MCF 10A (cell line): ENCODE measurements around the gene NKX1-2. TPM values are rescaled to one million over a fixed set of nuclear protein-coding genes. Genes with fewer than 3 reads are reported as not detected.

ENCODE experiments used
- BruUV-seq: library from RNA; stranded (reverse); fragments of 400-500 nt; replicated peaks from 2 replicates; lab custom pipeline; 2021; lab: Mats Ljungman, UMichigan
- CTCF ChIA-PET: fragments of 300-600 bp; sonication (Branson Sonifier 250); formaldehyde crosslinking; extraction: SDS; loops from one replicate; lab custom pipeline; 2021; ENCODE audit warnings: antibody characterized with exemption, inconsistent platforms; lab: Yijun Ruan, JAX
- POLR2A ChIA-PET: fragments of 300-600, 350-650 bp; sonication (Branson Sonifier 250); formaldehyde crosslinking; extraction: SDS; loops from one replicate; lab custom pipeline; 2020; ENCODE audit warnings: antibody characterized with exemption, inconsistent platforms; lab: Yijun Ruan, JAX
- DNase-seq: peaks from one replicate; pipeline ENCODE4 v3.0.0-alpha.2; 2018; ENCODE audit not compliant: unreplicated experiment
- H3K27ac Mint-ChIP-seq: one replicate; pipeline ENCODE4 v1.8.0; 2022; ENCODE audit warnings: mild to moderate bottlenecking, low read depth, mixed read lengths; ENCODE audit not compliant: unreplicated experiment
- H3K27me3 Mint-ChIP-seq: one replicate; pipeline ENCODE4 v1.8.0; 2022; ENCODE audit warnings: mixed read lengths; ENCODE audit not compliant: insufficient read depth, unreplicated experiment
- H3K36me3 Mint-ChIP-seq: one replicate; pipeline ENCODE4 v1.8.0; 2022; ENCODE audit warnings: mild to moderate bottlenecking, moderate library complexity, mixed read lengths; ENCODE audit not compliant: insufficient read depth, unreplicated experiment
- H3K4me1 Mint-ChIP-seq: one replicate; pipeline ENCODE4 v1.8.0; 2022; ENCODE audit warnings: mixed read lengths; ENCODE audit not compliant: insufficient read depth, unreplicated experiment
- H3K4me3 Mint-ChIP-seq: one replicate; pipeline ENCODE4 v1.8.0; 2022; ENCODE audit warnings: mild to moderate bottlenecking, moderate library complexity, mixed read lengths; ENCODE audit not compliant: unreplicated experiment
- H3K9me3 Mint-ChIP-seq: one replicate; pipeline ENCODE4 v1.8.0; 2022; ENCODE audit warnings: mixed read lengths; ENCODE audit not compliant: unreplicated experiment
- intact Hi-C: fragments of 100-400 bp; cut with micrococcal nuclease; formaldehyde crosslinking; loops from 2 replicates; pipeline ENCODE4 v1.14.1; 2022
- total RNA-seq: library from RNA; stranded (reverse); gene quantifications from 2 replicates; pipeline ENCODE4 v1.2.3, GENCODE V29; 2022
- TF ChIP-seq, protein P1 (sequence below): fragments of 200-600 bp; IDR thresholded peaks from one replicate; pipeline ENCODE4 v1.8.0; 2022; ENCODE audit warnings: antibody characterized with exemption, mild to moderate bottlenecking; ENCODE audit not compliant: unreplicated experiment

The NKX1-2 gene
- total RNA-seq, 1 experiment from 2014 or later, result 0.35 TPM

DNA sequence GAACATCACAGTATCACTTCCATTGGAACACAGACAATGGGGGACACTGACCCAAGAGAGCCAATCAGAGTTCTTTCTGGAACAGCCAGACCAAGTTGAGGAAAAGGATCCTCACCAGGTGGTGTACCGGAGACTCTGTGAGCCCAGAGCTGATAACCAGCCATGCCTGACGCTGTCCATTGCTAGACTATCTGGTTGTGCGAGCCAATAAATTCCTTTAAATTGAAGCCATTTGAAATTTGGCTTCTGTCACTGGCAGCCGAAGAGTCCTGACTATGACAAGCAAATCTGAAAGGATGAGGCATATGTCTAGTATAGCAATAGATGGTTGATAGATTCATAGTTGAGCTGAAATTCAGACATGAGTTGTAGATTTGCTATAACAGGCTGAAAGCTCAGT, 8.6 kb upstream of the NKX1-2 start:
- no peak for DNase-seq
- H3K27me3 Mint-ChIP-seq, result peaks cover 29% of the 10 kb centered on the region
- no peak overlapping the region for H3K27ac Mint-ChIP-seq
- H3K4me1 Mint-ChIP-seq, result peaks cover 6% of the 10 kb centered on the region
- no peak overlapping the region for H3K4me3 Mint-ChIP-seq
- no TSS peak for BruUV-seq
- ChIA-PET CTCF (no interaction called here), POLR2A (no interaction called here)
- intact Hi-C loops, result no loop called here
- TF ChIP-seq, protein P1, sequence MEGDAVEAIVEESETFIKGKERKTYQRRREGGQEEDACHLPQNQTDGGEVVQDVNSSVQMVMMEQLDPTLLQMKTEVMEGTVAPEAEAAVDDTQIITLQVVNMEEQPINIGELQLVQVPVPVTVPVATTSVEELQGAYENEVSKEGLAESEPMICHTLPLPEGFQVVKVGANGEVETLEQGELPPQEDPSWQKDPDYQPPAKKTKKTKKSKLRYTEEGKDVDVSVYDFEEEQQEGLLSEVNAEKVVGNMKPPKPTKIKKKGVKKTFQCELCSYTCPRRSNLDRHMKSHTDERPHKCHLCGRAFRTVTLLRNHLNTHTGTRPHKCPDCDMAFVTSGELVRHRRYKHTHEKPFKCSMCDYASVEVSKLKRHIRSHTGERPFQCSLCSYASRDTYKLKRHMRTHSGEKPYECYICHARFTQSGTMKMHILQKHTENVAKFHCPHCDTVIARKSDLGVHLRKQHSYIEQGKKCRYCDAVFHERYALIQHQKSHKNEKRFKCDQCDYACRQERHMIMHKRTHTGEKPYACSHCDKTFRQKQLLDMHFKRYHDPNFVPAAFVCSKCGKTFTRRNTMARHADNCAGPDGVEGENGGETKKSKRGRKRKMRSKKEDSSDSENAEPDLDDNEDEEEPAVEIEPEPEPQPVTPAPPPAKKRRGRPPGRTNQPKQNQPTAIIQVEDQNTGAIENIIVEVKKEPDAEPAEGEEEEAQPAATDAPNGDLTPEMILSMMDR, result no peak
- H3K9me3 Mint-ChIP-seq, result no peaks in the 10 kb centered on the region
- H3K36me3 Mint-ChIP-seq, result no peaks in the 10 kb centered on the region

DNA sequence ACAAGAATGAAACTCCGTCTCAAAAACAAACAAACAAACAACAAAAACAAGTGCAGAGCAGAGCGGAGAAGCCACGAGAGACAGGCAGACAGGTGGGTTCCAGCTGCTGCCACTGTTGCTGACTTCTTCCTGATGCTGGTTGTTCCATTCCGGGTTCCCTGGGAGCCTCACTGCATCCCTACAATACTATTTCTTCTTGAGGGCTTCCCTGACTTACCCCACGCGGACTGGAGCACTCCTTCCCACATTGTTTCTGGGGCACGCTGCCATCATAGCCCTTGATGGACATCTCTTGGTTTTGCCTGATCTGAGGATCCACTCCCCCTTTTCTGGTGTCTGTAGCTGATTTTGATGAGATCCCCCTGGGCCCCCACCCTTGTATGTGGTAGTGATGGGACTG, 5.6 kb upstream of the NKX1-2 start:
- Mint-ChIP-seq H3K36me3 (no peaks in the 10 kb centered on the region), H3K4me3 (no peak overlapping the region), H3K9me3 (no peaks in the 10 kb centered on the region), H3K4me1 (no peaks in the 10 kb centered on the region), H3K27ac (no peak overlapping the region), H3K27me3 (peaks cover 47% of the 10 kb centered on the region)
- ChIA-PET POLR2A (no interaction called here), CTCF (no interaction called here)
- intact Hi-C loops, result no loop called here
- BruUV-seq, result no TSS peak
- TF ChIP-seq, protein P1, result no peak
- no peak for DNase-seq

DNA sequence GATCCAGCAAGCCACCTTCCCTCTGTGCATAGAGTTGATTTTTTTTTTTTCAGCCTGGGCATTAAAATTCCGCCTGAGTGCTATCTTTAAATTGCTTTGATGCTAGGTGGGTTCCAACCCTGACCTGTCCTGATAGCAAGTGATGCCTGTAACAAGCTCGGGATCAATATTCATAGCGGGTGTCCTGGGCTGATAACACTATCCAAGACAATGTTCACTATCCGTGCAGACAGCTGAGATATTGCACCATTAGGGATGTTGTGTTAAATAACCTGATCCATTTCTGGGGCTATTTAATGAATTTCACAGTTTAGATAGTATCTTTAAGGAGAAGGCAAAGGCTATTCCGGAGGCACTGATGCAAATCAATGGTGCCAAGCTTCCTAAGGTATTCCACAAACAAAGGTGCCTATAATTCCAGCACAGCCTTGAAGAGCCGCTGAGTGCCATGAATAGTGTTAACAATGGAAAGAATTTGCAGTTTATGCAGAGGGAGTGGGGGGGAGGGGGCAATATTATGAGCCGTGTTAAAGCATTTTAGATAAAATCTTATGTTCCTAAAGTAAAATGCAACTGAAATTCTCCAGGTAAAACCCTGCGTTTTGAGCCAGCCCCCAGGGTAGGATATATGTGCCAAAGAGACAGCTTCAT, 4.2 kb upstream of the NKX1-2 start:
- Mint-ChIP-seq H3K4me1 (peaks cover 4% of the 10 kb centered on the region), H3K36me3 (no peaks in the 10 kb centered on the region), H3K9me3 (no peaks in the 10 kb centered on the region), H3K27me3 (peaks cover 54% of the 10 kb centered on the region), H3K27ac (no peak overlapping the region), H3K4me3 (no peak overlapping the region)
- BruUV-seq, result no TSS peak
- intact Hi-C loops, result no loop called here
- TF ChIP-seq, protein P1, result no peak
- DNase-seq, result no peak
- ChIA-PET POLR2A (interaction anchor here (0.6 kb wide), 1 partner anchor 261 kb away, joined by 3 read pairs; no protein-coding TSS in a partner anchor), CTCF (no interaction called here)

DNA sequence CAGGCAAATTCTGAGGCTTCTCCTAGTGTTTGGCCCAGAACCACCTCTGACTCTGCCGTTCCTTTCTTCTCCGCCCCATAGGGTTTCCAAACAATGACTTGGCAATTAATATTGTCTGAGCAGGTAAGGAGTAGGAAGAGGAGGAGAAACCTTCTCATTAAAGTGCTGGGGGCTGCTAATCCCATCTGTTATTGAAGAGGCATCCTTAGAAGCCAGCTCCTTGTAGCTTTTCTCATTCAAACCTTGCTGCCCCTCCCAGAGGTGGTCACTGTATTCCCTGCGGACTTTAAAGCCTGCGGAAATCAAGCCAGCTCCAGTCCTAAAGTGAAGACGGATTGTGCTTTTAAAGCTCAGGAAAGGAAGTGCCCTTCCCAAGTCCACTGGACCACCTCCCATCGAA, 1.4 kb upstream of the NKX1-2 start:
- H3K27ac Mint-ChIP-seq, result no peak overlapping the region

More for the DNA sequence above, 1.4 kb upstream of the NKX1-2 start:
- POLR2A ChIA-PET, result no interaction called here
- Mint-ChIP-seq H3K36me3 (no peaks in the 10 kb centered on the region), H3K4me1 (peaks cover 6% of the 10 kb centered on the region), H3K4me3 (no peak overlapping the region), H3K9me3 (no peaks in the 10 kb centered on the region), H3K27me3 (peaks cover 52% of the 10 kb centered on the region)
- no TSS peak for BruUV-seq
- TF ChIP-seq, protein P1, result no peak
- CTCF ChIA-PET, result interaction anchor here (0.6 kb wide), 1 partner anchor 12 kb away, joined by 5 read pairs; no protein-coding TSS in a partner anchor
- intact Hi-C loops, result no loop called here
- no peak for DNase-seq
